Measurements from ENCODE around the gene BFSP1. TPM values are rescaled to one million over a fixed set of nuclear protein-coding genes. Genes with fewer than 3 reads are reported as not detected.
A peak's percentile ranks its signal among the peaks of the same experiment; 100 is the strongest.

Gene BFSP1
- total and polyA plus RNA-seq, 2 donors from 2014 or later, result 1.3 to 2.1 TPM

DNA sequence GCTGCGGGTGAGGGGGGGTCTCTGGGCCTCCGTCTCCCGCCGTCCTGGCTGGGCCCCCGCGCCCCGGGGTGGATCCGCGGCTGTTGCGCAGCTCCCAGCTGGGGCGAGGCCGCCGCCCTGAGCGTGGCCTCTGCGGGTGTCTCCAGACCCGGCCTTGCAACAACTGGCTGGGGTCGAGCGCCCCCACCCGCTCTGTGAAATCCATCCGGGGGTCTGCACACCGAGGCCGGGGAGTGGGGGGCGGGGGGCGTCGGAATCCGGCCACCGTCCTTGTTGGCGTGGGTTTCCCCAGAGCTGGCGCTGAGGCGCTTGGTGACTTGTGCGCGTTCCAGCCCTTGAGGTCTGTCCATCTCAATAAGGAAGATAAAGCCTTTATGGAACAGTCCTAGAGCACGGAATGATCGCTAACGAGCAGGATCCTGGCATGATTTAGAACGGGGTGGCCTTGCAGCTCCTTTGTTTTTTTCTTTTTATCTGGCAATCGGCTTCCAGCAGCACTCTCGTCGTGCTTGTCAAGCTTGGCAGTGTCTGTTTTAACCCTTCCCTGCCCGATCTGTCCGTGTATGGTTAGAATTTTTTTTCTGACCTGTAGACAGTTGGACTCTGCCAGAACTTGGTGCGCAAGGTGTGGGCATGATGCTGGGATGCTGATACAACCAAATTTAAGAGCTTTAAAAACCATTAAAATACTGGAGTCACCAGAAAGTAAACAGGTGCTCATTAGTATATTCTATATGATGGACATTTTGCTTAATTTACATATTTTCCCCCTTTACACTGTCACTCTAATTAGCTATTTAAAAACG, 39.4 kb upstream of the BFSP1 start:
- DNase-seq (peak in 4 of 5 donors; percentile 77 to 88 (median 83)), FAIRE-seq (no peak)
- TF ChIP-seq, protein P1, sequence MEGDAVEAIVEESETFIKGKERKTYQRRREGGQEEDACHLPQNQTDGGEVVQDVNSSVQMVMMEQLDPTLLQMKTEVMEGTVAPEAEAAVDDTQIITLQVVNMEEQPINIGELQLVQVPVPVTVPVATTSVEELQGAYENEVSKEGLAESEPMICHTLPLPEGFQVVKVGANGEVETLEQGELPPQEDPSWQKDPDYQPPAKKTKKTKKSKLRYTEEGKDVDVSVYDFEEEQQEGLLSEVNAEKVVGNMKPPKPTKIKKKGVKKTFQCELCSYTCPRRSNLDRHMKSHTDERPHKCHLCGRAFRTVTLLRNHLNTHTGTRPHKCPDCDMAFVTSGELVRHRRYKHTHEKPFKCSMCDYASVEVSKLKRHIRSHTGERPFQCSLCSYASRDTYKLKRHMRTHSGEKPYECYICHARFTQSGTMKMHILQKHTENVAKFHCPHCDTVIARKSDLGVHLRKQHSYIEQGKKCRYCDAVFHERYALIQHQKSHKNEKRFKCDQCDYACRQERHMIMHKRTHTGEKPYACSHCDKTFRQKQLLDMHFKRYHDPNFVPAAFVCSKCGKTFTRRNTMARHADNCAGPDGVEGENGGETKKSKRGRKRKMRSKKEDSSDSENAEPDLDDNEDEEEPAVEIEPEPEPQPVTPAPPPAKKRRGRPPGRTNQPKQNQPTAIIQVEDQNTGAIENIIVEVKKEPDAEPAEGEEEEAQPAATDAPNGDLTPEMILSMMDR (IDR thresholded peaks at IDR 0.05; ENCODE audit: borderline replicate concordance, extremely low read depth, insufficient read depth), result no peak
- Histone ChIP-seq H3K27me3 (ENCODE audit: control insufficient read depth, insufficient read depth, low read length) (no peaks in the 10 kb centered on the region), H3K4me3 (ENCODE audit: low read length in 3 of 3) (peak overlapping the region; percentile 69 to 82 (median 81)), H3K9me3 (ENCODE audit: control insufficient read depth in 2 of 3, insufficient read depth in 1 of 3, low read length in 3 of 3) (no peaks in the 10 kb centered on the region), H3K36me3 (ENCODE audit: control insufficient read depth in 2 of 3, insufficient read depth in 3 of 3, low read length in 3 of 3) (no peaks in the 10 kb centered on the region), H3K27ac (ENCODE audit: low read depth in 2 of 2, low read length in 2 of 2) (peak overlapping the region; percentile 97 to 99), H3K9ac (ENCODE audit: low read length in 3 of 3) (peak overlapping the region; percentile 66 to 86 (median 66)), H3K4me1 (ENCODE audit: control insufficient read depth in 2 of 3, insufficient read depth in 2 of 3, low read depth in 1 of 3, low read length in 3 of 3) (peaks cover 3 to 18% (median 8%) of the 10 kb centered on the region in 3 donors)
- intact Hi-C loops (cut with DNase I), result no loop called here

DNA sequence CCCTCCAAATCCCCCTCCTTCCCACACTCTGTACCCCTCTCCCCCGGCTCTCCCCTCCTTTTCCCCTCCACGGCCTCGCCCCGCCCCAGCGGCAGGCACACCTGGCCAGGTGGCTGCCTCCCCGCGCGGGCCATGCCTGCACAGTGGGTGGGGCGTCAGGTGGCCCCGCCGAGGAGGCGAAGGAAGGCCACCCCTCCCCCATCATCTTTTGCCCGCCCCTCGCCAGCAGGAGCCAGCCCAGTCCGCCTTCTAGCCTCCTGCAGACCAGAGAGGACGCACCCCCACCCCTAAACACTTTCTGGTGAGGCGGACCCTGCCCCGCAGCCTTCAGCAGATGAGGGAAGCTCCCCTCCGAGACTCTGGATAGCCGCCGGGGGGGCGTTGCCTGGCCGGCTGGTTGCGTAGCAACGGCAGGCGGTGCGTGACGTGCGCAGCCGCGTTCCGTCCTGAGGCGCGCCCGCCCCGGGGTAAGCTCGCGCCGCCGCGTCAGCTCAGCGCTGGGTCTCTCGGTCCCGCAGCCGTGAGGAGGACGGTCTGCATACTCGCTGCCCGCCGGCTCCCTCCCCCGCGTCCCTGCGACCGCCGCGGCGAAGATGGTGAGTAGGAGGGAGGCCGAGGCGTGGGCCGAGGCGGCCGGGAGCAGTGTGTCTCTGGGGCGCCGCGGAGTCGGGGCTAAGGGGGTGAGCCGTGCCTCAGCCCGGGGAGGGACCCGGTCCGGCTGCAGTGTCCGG, 38.6 kb upstream of the BFSP1 start, which contains the start of gene DSTN:
TSS of gene DSTN (plus strand) at position 460 of the 731 bp plus-strand sequence. CDS start at position 594, 134 bp downstream.
- Histone ChIP-seq H3K4me3 (ENCODE audit: low read length in 3 of 3) (peak within 1 kb of the TSS; percentile 69 to 82 (median 81)), H3K36me3 (ENCODE audit: control insufficient read depth in 2 of 3, insufficient read depth in 3 of 3, low read length in 3 of 3) (no peaks in the 10 kb centered on the region), H3K9ac (ENCODE audit: low read length in 3 of 3) (peak within 1 kb of the TSS; percentile 66 to 86 (median 66)), H3K27me3 (ENCODE audit: control insufficient read depth, insufficient read depth, low read length) (no peaks in the 10 kb centered on the region), H3K4me1 (ENCODE audit: control insufficient read depth in 2 of 3, insufficient read depth in 2 of 3, low read depth in 1 of 3, low read length in 3 of 3) (peaks cover 3 to 18% (median 8%) of the 10 kb centered on the region in 3 donors), H3K27ac (ENCODE audit: low read depth in 2 of 2, low read length in 2 of 2) (peak within 1 kb of the TSS; percentile 97 to 99), H3K9me3 (ENCODE audit: control insufficient read depth in 2 of 3, insufficient read depth in 1 of 3, low read length in 3 of 3) (no peaks in the 10 kb centered on the region)
- TF ChIP-seq, protein P1 (IDR thresholded peaks at IDR 0.05; ENCODE audit: borderline replicate concordance, extremely low read depth, insufficient read depth), result no peak
- FAIRE-seq, result no peak
- peak; percentile 95 to 98 (median 97) for DNase-seq
- intact Hi-C loops (cut with DNase I), result no loop called here

DNA sequence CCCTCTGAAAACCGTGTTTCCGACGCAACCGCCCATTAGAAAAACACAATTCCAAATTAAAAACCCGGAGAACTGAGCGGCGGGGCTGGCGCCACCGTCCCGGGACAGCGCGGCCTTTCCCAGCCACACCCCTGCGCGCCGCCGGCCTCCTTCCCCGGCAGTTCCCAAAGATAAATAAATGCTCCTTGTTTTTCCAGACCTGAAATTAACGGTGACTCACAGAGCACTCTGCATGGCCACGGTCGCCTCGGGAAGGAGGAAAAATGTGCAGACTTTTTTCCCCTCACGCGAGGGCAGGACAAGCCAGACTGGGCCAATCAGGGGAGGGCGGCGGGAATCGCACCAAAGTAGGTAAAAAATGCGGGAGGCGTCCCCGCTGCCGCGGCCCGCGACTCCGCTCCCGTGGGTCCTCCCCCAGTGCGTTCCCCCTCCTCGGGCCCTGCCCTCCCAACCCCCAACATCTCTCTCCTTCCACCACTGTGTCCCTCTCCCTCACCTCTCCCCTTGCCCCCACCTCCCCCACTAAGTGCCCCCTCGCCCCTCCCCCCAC, 37.9 kb upstream of the BFSP1 start:
- Histone ChIP-seq H3K9ac (ENCODE audit: low read length in 3 of 3) (peak overlapping the region; percentile 9 to 85 (median 27)), H3K4me1 (ENCODE audit: control insufficient read depth in 2 of 3, insufficient read depth in 2 of 3, low read depth in 1 of 3, low read length in 3 of 3) (peaks cover 3 to 18% (median 8%) of the 10 kb centered on the region in 3 donors), H3K9me3 (ENCODE audit: control insufficient read depth in 2 of 3, insufficient read depth in 1 of 3, low read length in 3 of 3) (no peaks in the 10 kb centered on the region), H3K27ac (ENCODE audit: low read depth in 2 of 2, low read length in 2 of 2) (peak overlapping the region; percentile 97 to 99), H3K36me3 (ENCODE audit: control insufficient read depth in 2 of 3, insufficient read depth in 3 of 3, low read length in 3 of 3) (no peaks in the 10 kb centered on the region), H3K4me3 (ENCODE audit: low read length in 3 of 3) (peak overlapping the region; percentile 31 to 69 (median 62)), H3K27me3 (ENCODE audit: control insufficient read depth, insufficient read depth, low read length) (no peaks in the 10 kb centered on the region)
- intact Hi-C loops (cut with DNase I), result no loop called here
- FAIRE-seq (no peak), DNase-seq (peak; percentile 74 to 96 (median 89))
- TF ChIP-seq, protein P1 (IDR thresholded peaks at IDR 0.05; ENCODE audit: borderline replicate concordance, extremely low read depth, insufficient read depth), result no peak

Measured in kidney (tissue), 14 donors.